ENCODE data around the gene NUP210L. TPM values are rescaled to one million over a fixed set of nuclear protein-coding genes. Genes with fewer than 3 reads are reported as not detected.

Gene NUP210L
- total RNA-seq, 1 donor from 2014 or later, result 0.15 TPM

DNA sequence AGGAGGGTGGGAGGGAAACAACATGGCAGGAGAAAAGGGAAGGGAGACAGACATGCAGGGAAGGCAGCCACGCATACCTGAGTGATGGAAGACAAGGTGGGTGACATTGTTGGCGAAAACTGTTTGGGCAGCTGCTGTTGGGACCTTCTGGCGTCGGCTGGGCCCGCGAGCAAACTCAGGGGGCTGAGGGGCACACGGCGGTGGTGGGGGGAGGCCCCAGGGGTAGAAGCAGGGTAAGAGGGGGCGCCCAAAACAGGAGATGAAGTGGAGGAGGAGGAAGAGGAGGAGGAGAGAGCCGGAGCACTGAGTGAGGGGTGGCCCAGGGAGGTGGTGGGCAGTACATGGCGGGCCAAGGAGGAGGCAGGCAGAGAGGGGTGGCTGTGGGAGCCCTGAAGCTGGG lies 203.7 kb downstream of the NUP210L start:
- intact Hi-C loops (cut with micrococcal nuclease), result no loop called here

DNA sequence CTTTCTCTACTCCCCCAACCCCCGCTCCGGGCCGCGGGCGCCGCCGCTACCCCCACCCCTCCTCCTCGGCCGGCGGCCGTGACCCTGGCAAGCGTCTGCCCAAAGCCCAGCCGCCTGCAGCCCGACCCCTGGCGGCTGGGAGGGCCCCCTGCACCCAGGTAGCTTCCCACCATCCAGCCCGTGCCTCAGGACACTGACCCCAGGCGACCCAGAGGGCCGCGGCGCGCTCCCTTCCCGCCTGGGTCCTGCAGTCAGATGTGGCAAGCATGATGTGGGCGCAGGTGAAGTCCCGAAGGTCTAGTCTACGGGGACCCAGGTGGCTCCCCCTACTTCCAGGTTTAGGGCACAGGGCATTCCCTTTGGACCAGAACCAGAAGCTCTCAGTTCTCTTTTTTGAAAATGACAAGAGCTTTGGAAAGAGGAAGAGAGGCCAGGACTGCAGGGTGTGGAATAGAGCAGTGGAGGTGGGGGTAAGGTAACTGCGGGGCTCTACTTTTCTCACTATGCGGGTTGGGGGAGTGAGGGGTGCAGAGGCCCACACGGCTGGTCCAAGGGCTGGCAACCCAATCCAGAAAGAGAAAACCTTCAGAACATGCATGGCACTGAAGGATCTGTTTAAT lies 208.1 kb downstream of the NUP210L start, which contains the start of gene DENND4B:
DENND4B (minus strand) TSS at position 97 of the 620 bp plus-strand sequence. CDS start 2,344 bp downstream, outside the sequence.
- intact Hi-C loops (cut with micrococcal nuclease), result loop anchor here (1.0 kb wide), 2 partner anchors 21 to 31 kb away; partner anchors contain the start of genes CREB3L4 and JTB

DNA sequence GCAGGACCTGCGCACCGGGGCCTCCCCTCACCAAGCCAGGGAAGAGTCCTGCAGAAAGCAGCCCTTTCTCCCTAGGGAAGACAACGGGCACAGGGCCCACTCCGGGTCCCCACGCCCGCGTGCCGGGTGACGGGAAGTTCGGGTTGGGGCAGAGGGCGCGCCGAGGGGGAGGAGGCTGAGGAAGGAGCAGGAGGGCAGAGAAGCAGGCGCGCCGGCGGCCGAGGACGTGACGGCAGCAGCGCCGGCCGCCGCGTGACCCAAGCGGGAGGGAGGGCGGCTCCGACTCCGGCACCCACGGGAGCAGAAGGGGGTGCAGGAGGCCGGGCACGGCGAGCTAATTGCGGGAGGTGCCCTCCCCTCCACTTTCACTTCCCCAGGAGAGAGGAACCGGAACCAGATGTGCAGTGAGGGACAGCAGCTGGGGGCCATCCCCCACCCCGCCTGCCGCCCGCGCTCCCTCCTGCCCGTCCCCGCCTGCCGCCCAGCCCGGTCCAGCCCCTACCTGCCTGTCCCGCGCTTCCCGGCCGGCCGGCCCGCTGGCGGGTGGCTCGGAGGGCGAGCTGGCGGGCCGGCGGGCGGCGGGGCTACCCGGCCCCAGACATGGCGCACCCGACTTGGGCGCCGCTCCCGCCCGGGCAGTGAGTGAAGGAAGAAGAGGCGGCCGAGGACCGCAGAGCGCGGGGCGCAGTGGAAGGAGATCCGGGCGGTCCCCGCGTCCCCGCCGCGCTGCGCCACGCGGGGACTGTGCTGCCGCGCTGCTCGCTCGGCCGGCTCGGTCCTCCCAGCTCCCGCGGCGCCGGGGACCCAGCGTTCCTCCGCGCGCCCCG lies 208.9 kb downstream of the NUP210L start:
- intact Hi-C loops (cut with micrococcal nuclease), result loop anchor here (1.0 kb wide), 10 partner anchors 11 to 219 kb away; partner anchors contain the start of genes CREB3L4, JTB, RAB13 and RPS27

DNA sequence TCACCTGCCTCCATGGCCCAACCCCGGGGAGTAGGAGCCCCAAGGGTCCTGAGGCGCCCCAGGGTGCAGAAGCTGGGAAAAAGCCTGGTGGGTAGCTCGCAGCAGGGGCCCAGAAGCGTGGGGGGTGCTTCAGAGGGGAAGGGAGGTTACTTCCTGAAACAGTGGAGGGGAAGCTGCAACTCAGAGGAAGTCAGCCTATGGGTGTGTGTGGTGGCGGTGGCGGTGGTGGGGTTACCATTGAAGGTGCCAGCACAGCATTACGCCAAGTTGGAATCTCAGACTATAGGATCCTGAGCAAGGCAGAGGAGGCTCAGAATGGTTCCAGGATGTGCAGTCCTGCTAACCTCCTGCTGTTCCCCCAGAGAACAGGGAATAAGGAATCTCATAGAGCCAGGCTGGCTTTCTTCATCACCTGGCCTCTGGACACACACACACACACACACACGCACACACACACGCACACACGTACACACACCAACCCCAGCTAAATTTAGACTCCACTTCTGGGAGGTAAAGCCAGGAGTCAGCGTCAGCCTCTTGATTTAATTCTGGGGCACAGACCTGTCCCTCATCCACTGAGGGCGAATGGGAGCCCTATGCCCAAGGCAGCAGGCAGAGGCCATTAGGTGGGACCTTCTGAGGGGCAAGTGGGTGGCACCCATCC lies 209.6 kb downstream of the NUP210L start:
- intact Hi-C loops (cut with micrococcal nuclease), result loop anchor here (1.0 kb wide), 8 partner anchors 12 to 218 kb away; partner anchors contain the start of genes RAB13, RPS27 and SLC39A1

DNA sequence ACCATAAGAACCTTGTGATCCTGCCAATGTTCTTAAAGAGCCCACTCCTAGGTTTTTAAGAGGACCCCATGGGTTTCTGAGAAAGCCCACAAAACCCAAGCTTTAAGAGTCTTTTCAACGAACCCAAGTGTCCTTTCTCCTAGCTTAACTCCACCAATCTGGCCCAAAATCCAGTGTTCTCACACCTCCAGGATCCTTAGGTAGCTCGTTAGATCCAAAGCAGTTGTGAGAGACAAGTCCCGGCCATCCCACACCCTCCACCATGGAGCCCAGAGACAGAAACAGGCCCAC lies 210.1 kb downstream of the NUP210L start:
- intact Hi-C loops (cut with micrococcal nuclease), result loop anchor here (1.0 kb wide), 8 partner anchors 13 to 217 kb away; partner anchors contain the start of genes RAB13, RPS27 and SLC39A1

DNA sequence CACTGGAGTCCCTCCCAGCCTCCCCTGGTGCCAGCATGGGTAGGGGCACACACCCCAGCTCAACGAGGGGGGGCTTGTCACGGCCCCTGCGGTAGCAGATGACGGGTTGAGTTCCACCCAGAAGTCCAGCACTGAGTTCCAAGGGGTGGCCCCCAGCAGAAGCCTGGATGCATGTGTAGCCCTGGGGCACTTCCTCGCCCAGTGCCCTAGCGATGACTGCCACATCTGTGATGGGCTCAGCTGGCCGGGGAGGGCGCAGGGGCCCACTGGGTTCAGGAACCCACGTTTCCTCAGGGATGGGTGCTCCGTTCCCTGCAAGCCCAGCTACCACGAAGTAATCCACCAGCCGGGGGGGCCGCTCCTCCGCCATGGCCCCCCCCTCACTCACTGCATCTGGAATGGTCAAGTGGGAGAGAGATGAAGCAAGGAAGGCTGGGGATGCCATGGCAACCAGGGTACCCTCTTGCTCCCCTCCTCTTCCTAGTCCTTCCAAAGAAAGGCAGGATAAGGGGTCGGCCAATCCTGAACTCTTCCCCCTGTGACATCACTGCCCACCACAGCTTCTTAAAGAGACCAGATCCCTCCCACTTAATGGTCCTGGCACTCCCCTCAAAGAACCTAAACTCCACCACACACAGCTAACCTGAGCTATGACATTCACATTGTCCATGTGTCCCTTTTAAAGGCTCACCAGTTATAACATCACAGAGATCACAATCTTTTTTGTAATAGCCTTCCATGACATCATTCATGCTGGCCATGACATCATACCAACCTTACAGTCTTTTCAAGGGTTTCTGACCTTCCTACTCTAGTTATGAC lies 210.7 kb downstream of the NUP210L start:
- intact Hi-C loops (cut with micrococcal nuclease), result no loop called here

DNA sequence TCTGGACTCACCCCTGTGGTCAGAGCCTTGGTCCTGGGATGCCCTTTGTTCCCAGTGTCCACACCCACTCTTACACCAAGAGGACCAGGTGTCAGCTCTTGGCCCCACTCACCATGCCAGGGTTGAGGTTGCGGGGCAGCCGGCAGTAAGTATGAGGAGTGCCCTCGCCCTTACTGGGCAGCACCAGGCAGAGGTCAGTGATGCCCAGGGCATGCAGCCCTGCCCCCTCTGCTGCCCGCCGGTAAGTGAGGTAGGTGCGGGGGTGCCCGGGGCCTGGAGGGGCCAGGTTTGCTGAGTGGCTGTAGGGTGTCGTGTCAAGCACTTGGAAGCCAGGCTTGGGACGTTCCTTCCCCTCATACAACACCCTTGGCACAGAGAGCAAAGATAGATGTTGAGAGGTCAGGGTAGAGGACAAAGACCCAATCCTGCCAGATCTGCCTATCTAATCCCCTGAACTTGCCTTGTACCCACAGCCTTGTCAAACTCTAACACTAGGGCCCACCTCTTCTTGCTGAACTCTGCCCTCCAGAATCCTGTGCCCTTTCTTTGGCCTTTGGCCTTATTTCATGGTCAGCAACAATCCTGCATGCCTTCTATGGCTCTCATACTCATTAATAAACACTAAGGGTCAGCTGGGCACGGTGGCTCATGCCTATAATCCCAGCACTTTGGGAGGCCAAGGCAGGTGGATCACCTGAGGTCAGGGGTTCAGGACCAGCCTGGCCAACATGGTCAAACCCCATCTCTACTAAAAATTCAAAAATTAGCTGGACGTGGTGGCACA lies 211.9 kb downstream of the NUP210L start:
- intact Hi-C loops (cut with micrococcal nuclease), result no loop called here

Other genes with a start within 250 kb of the NUP210L start
- gene GATAD2B, start 232.1 kb downstream of the NUP210L start, total RNA-seq, result 70.1 and 74.1 TPM in 2 replicates
- 170 and 173 TPM in 2 replicates for gene DENND4B, start 208.4 kb downstream of the NUP210L start, total RNA-seq
- 103 and 107 TPM in 2 replicates for gene CRTC2, start 196.5 kb downstream of the NUP210L start, total RNA-seq
- 64.2 and 65.1 TPM in 2 replicates for gene SLC39A1, start 191.5 kb downstream of the NUP210L start, total RNA-seq
- gene CREB3L4, start 187.2 kb downstream of the NUP210L start, total RNA-seq, result 6.1 and 6.2 TPM in 2 replicates
- 145 and 146 TPM in 2 replicates for gene JTB, start 177.4 kb downstream of the NUP210L start, total RNA-seq
- 1.3 and 1.7 TPM in 2 replicates for gene RAB13, start 168.7 kb downstream of the NUP210L start, total RNA-seq
- 1,743 and 1,866 TPM in 2 replicates for gene RPS27, start 164.3 kb downstream of the NUP210L start, total RNA-seq
- 706 and 720 TPM in 2 replicates for gene TPM3, start 37.0 kb upstream of the NUP210L start, total RNA-seq
- gene CFAP141, start 51.3 kb upstream of the NUP210L start, total RNA-seq, result not detected in 2 replicates
- 223 and 230 TPM in 2 replicates for gene UBAP2L, start 65.9 kb upstream of the NUP210L start, total RNA-seq
- gene HAX1, start 117.6 kb upstream of the NUP210L start, total RNA-seq, result 115 and 116 TPM in 2 replicates
- not detected in 2 replicates for gene AQP10, start 166.0 kb upstream of the NUP210L start, total RNA-seq
- gene ATP8B2, start 170.5 kb upstream of the NUP210L start, total RNA-seq, result 95.8 and 105 TPM in 2 replicates